Erythroblast (primary cell): ENCODE data around the gene GTF2H4.

Experiments
- GATA1 ChIP-seq: IDR thresholded peaks from 2 replicates; pipeline ENCODE4 v1.6.1; 2011; ENCODE audit warnings: low read depth, mild to moderate bottlenecking, control low read depth, low read length, moderate library complexity
- POLR2A ChIP-seq: IDR thresholded peaks from 2 replicates; pipeline ENCODE4 v1.6.1; 2011; ENCODE audit warnings: mild to moderate bottlenecking, low read length

- no peak for TF ChIP-seq POLR2A
- TF ChIP-seq GATA1 = no peak
Observed at GRCh38 chr6:30862156-30862875, 45.7 kb upstream of the GTF2H4 start.
